ENCODE measurements around the gene RBM4.
"Not testable (repeated sequence)": the region's sequence is repeated elsewhere in the genome, so short reads cannot be mapped to it uniquely, and the experiment has no call there.

The RBM4 gene

GRCh38 chr11:66603072-66603471, 35.4 kb upstream of the RBM4 start:
- H3K36me3 ChIP-seq: no peaks in the 10 kb centered on the region
- H3K9me3 ChIP-seq (ENCODE audit: severe bottlenecking): no peaks in the 10 kb centered on the region
- H3K27ac ChIP-seq: no peak overlapping the region
- no peak for DNase-seq
- no peak overlapping the region for H3K4me3 ChIP-seq (ENCODE audit: low read depth, low read length)
- H3K27me3 ChIP-seq (ENCODE audit: insufficient read depth, low read depth, severe bottlenecking): no peaks in the 10 kb centered on the region
- no peak for TF ChIP-seq CTCF (IDR thresholded peaks at IDR 0.05; ENCODE audit: low read depth, low read length)

- no peak for DNase-seq
- TF ChIP-seq CTCF (IDR thresholded peaks at IDR 0.05; ENCODE audit: low read depth, low read length): no peak
- H3K4me3 ChIP-seq (ENCODE audit: low read depth, low read length): no peak overlapping the region
- no peak overlapping the region for H3K27ac ChIP-seq
- peaks cover 10% of the 10 kb centered on the region for H3K9me3 ChIP-seq (ENCODE audit: severe bottlenecking)
- no peaks in the 10 kb centered on the region for H3K36me3 ChIP-seq
- H3K27me3 ChIP-seq (ENCODE audit: insufficient read depth, low read depth, severe bottlenecking): no peaks in the 10 kb centered on the region
Observed at GRCh38 chr11:66604155-66604554, 34.3 kb upstream of the RBM4 start.

- not testable (repeated sequence) for DNase-seq; H3K36me3 ChIP-seq; H3K4me3 ChIP-seq (ENCODE audit: low read depth, low read length); H3K27ac ChIP-seq; H3K27me3 ChIP-seq (ENCODE audit: insufficient read depth, low read depth, severe bottlenecking)
- peaks cover 20% of the 10 kb centered on the region for H3K9me3 ChIP-seq (ENCODE audit: severe bottlenecking)
Observed at GRCh38 chr11:66606608-66607007, 31.9 kb upstream of the RBM4 start.

GRCh38 chr11:66607126-66607834, 31.2 kb upstream of the RBM4 start:
- no peaks in the 10 kb centered on the region for H3K27me3 ChIP-seq (ENCODE audit: insufficient read depth, low read depth, severe bottlenecking)
- no peak for TF ChIP-seq CTCF (IDR thresholded peaks at IDR 0.05; ENCODE audit: low read depth, low read length)
- no peaks in the 10 kb centered on the region for H3K36me3 ChIP-seq
- peaks cover 20% of the 10 kb centered on the region for H3K9me3 ChIP-seq (ENCODE audit: severe bottlenecking)
- no peak overlapping the region for H3K4me3 ChIP-seq (ENCODE audit: low read depth, low read length)
- no peak overlapping the region for H3K27ac ChIP-seq
- no peak for DNase-seq

- Histone ChIP-seq H3K4me3 (ENCODE audit: low read depth, low read length) (no peak overlapping the region), H3K27me3 (ENCODE audit: insufficient read depth, low read depth, severe bottlenecking) (no peaks in the 10 kb centered on the region), H3K36me3 (no peaks in the 10 kb centered on the region), H3K9me3 (ENCODE audit: severe bottlenecking) (peaks cover 20% of the 10 kb centered on the region), H3K27ac (no peak overlapping the region)
- DNase-seq: peak; percentile 76
- no peak for TF ChIP-seq CTCF (IDR thresholded peaks at IDR 0.05; ENCODE audit: low read depth, low read length)
Observed at GRCh38 chr11:66609721-66610617, 28.5 kb upstream of the RBM4 start.

- no peaks in the 10 kb centered on the region for H3K27me3 ChIP-seq (ENCODE audit: insufficient read depth, low read depth, severe bottlenecking)
- no peak overlapping the region for H3K27ac ChIP-seq
- peaks cover 20% of the 10 kb centered on the region for H3K9me3 ChIP-seq (ENCODE audit: severe bottlenecking)
- DNase-seq: no peak
- peaks cover 10% of the 10 kb centered on the region for H3K36me3 ChIP-seq
- H3K4me3 ChIP-seq (ENCODE audit: low read depth, low read length): no peak overlapping the region
- no peak for TF ChIP-seq CTCF (IDR thresholded peaks at IDR 0.05; ENCODE audit: low read depth, low read length)
Observed at GRCh38 chr11:66612458-66612857, 26.0 kb upstream of the RBM4 start.

All from WERI-Rb-1 (cell line).